SK-N-SH treated with all-trans-retinoic acid at 6 μM for 48 hours (cell line): ENCODE measurements around the gene BATF3.

Source experiments
- ATAC-seq: fragments of 200-7000 bp; cut with Tn5 transposase; 3 replicates; pipeline ENCODE4 v1.9.1; 2020; ENCODE audit warnings: mild to moderate bottlenecking, moderate library complexity
- ARNTL ChIP-seq: fragments of 450-650 bp; formaldehyde crosslinking; IDR thresholded peaks from 2 replicates; pipeline ENCODE4 v1.5.0; 2020; ENCODE audit warnings: low read depth, mild to moderate bottlenecking, moderate library complexity, borderline replicate concordance
- BACH2 ChIP-seq: fragments of 250-450 bp; sonication (Bioruptor Pico); IDR thresholded peaks from 2 replicates; pipeline ENCODE4 v1.9.0; 2021; ENCODE audit warnings: mild to moderate bottlenecking, borderline replicate concordance
- CREB5 ChIP-seq: fragments of 250-450 bp; sonication (Bioruptor Pico); IDR thresholded peaks from 2 replicates; pipeline ENCODE4 v1.5.1; 2020; ENCODE audit warnings: low read depth, mild to moderate bottlenecking, moderate library complexity
- CSRNP3 ChIP-seq: fragments of 250-450 bp; sonication (Bioruptor Pico); IDR thresholded peaks from 2 replicates; pipeline ENCODE4 v1.5.1; 2021; ENCODE audit warnings: mild to moderate bottlenecking, moderate library complexity
- GLIS3 ChIP-seq: fragments of 250-450 bp; sonication (Bioruptor Pico); IDR thresholded peaks from 2 replicates; pipeline ENCODE4 v1.5.0; 2020; ENCODE audit warnings: mild to moderate bottlenecking, moderate library complexity
- ISL1 ChIP-seq: fragments of 250-450 bp; sonication (Bioruptor Pico); IDR thresholded peaks from 2 replicates; pipeline ENCODE4 v2.1.2; 2022; ENCODE audit warnings: mild to moderate bottlenecking, moderate library complexity
- OSR1 ChIP-seq: fragments of 250-450 bp; sonication (Bioruptor Pico); IDR thresholded peaks from 2 replicates; pipeline ENCODE4 v1.8.0; 2022; ENCODE audit warnings: moderate library complexity, mild to moderate bottlenecking, inconsistent platforms
- POU6F1 ChIP-seq: fragments of 250-450 bp; sonication (Bioruptor Pico); IDR thresholded peaks from 2 replicates; pipeline ENCODE4 v1.8.0; 2021; ENCODE audit warnings: low read depth, mild to moderate bottlenecking, moderate library complexity, borderline replicate concordance
- PPARA ChIP-seq: fragments of 250-450 bp; sonication (Bioruptor Pico); IDR thresholded peaks from 2 replicates; pipeline ENCODE4 v1.5.0; 2020; ENCODE audit warnings: mild to moderate bottlenecking, borderline replicate concordance
- RARB ChIP-seq: fragments of 250-450 bp; sonication (Bioruptor Pico); IDR thresholded peaks from 2 replicates; pipeline ENCODE4 v1.8.0; 2021; ENCODE audit warnings: mild to moderate bottlenecking, moderate library complexity
- SNAI2 ChIP-seq: fragments of 250-450 bp; sonication (Bioruptor Pico); IDR thresholded peaks from 2 replicates; pipeline ENCODE4 v1.5.0; 2020; ENCODE audit warnings: mild to moderate bottlenecking, moderate library complexity
- TCF4 ChIP-seq: fragments of 250-450 bp; sonication (Bioruptor Pico); IDR thresholded peaks from 2 replicates; pipeline ENCODE4 v1.8.0; 2021; ENCODE audit warnings: mild to moderate bottlenecking, moderate library complexity, borderline replicate concordance
- TOX ChIP-seq: fragments of 250-450 bp; sonication (Bioruptor Pico); IDR thresholded peaks from 2 replicates; pipeline ENCODE4 v1.8.0; 2021; ENCODE audit warnings: mild to moderate bottlenecking, moderate library complexity, borderline replicate concordance
- TSHZ2 ChIP-seq: fragments of 250-450 bp; sonication (Bioruptor Pico); IDR thresholded peaks from 2 replicates; pipeline ENCODE4 v1.5.0; 2020; ENCODE audit warnings: mild to moderate bottlenecking, moderate library complexity
- ZFP3 ChIP-seq: fragments of 250-450 bp; sonication (Bioruptor Pico); IDR thresholded peaks from 2 replicates; pipeline ENCODE4 v1.5.0; 2020; ENCODE audit warnings: mild to moderate bottlenecking, moderate library complexity
- ZFP30 ChIP-seq: fragments of 450-650 bp; formaldehyde crosslinking; IDR thresholded peaks from 2 replicates; pipeline ENCODE4 v1.5.0; 2022; ENCODE audit warnings: mild to moderate bottlenecking, moderate library complexity
- ZNF565 ChIP-seq: fragments of 450-650 bp; formaldehyde crosslinking; conservative IDR thresholded peaks from 2 replicates; pipeline ENCODE4 v1.5.0; 2020; ENCODE audit warnings: low read depth, mild to moderate bottlenecking, moderate library complexity
- ZNF70 ChIP-seq: fragments of 450-650 bp; formaldehyde crosslinking; IDR thresholded peaks from 2 replicates; pipeline ENCODE4 v1.5.0; 2020; ENCODE audit warnings: mild to moderate bottlenecking, moderate library complexity
- ZNF8 ChIP-seq: fragments of 450-650 bp; formaldehyde crosslinking; IDR thresholded peaks from 2 replicates; pipeline ENCODE4 v1.5.0; 2020; ENCODE audit warnings: mild to moderate bottlenecking, moderate library complexity

BATF3 gene

GRCh38 chr1:212650228-212650627 lies 49.4 kb downstream of the BATF3 start:
- no peak for TF ChIP-seq CREB5
- ATAC-seq = no peak

GRCh38 chr1:212649020-212649419 lies 50.6 kb downstream of the BATF3 start:
- TF ChIP-seq ZNF8 (CRISPR knock-in tag) (no peak), OSR1 (CRISPR knock-in tag) (no peak), TCF4 (CRISPR knock-in tag) (no peak), SNAI2 (no peak), ZFP3 (no peak), PPARA (CRISPR knock-in tag) (no peak)
- no peak for ATAC-seq

- ATAC-seq = no peak
- no peak for TF ChIP-seq OSR1 (CRISPR knock-in tag)
- TF ChIP-seq RARB (CRISPR knock-in tag) = no peak
- no peak for TF ChIP-seq TOX (CRISPR knock-in tag)
- no peak for TF ChIP-seq TSHZ2 (CRISPR knock-in tag)
- TF ChIP-seq BACH2 (CRISPR knock-in tag) = no peak
- TF ChIP-seq ARNTL (CRISPR knock-in tag) = no peak
- no peak for TF ChIP-seq ZNF70
These were observed 51.2 kb downstream of the BATF3 start for GRCh38 chr1:212648431-212648830.

- TF ChIP-seq TSHZ2 (CRISPR knock-in tag) = no peak
- TF ChIP-seq OSR1 (CRISPR knock-in tag) = no peak
- no peak for TF ChIP-seq ZNF8 (CRISPR knock-in tag)
- no peak for TF ChIP-seq RARB (CRISPR knock-in tag)
- TF ChIP-seq SNAI2 = no peak
- no peak for TF ChIP-seq BACH2 (CRISPR knock-in tag)
- TF ChIP-seq TCF4 (CRISPR knock-in tag) = no peak
- TF ChIP-seq TOX (CRISPR knock-in tag) = no peak
- no peak for TF ChIP-seq GLIS3 (CRISPR knock-in tag)
- TF ChIP-seq, all 23 proteins: peak for 0
- no peak for ATAC-seq
These were observed 52.6 kb downstream of the BATF3 start for GRCh38 chr1:212647004-212647403.

GRCh38 chr1:212646588-212646987 lies 53.1 kb downstream of the BATF3 start:
- no peak for ATAC-seq
- no peak for TF ChIP-seq PPARA (CRISPR knock-in tag)
- TF ChIP-seq ZNF565 (CRISPR knock-in tag) = no peak
- TF ChIP-seq ARNTL (CRISPR knock-in tag) = no peak
- TF ChIP-seq CREB5 = no peak
- TF ChIP-seq ISL1 = no peak
- TF ChIP-seq CSRNP3 = no peak
- TF ChIP-seq TOX (CRISPR knock-in tag) = no peak
- no peak for TF ChIP-seq OSR1 (CRISPR knock-in tag)
- TF ChIP-seq GLIS3 (CRISPR knock-in tag) = no peak
- TF ChIP-seq POU6F1 (CRISPR knock-in tag) = no peak
- TF ChIP-seq BACH2 (CRISPR knock-in tag) = no peak
- TF ChIP-seq ZNF70 = no peak
- TF ChIP-seq ZFP30 = no peak
- no peak for TF ChIP-seq SNAI2
